ENCODE measurements around the gene TUBGCP3. TPM values are rescaled to one million over a fixed set of nuclear protein-coding genes. Genes with fewer than 3 reads are reported as not detected.

Gene TUBGCP3
- total RNA-seq, 2 donors from 2014 or later: 9.8 to 14.7 TPM

- Histone ChIP-seq H3K27me3 (peaks cover 0 to 4% of the 10 kb centered on the region in 2 donors), H3K9me3 (peaks cover 0 to 10% of the 10 kb centered on the region in 2 donors)
Measured at GRCh38 chr13:112438515-112438914, 149.4 kb downstream of the TUBGCP3 start.

GRCh38 chr13:112438094-112438493, 149.9 kb downstream of the TUBGCP3 start:
- Histone ChIP-seq H3K4me3 (no peak overlapping the region), H3K27ac (no peak overlapping the region), H3K36me3 (no peaks in the 10 kb centered on the region), H3K9me3 (peaks cover 0 to 10% of the 10 kb centered on the region in 2 donors), H3K27me3 (peaks cover 0 to 2% of the 10 kb centered on the region in 2 donors), H3K4me1 (no peaks in the 10 kb centered on the region)
- no peak for TF ChIP-seq CTCF (IDR thresholded peaks at IDR 0.05)
- no peak for DNase-seq (ENCODE audit: low spot score)

More at GRCh38 chr13:112438515-112438914, 149.4 kb downstream of the TUBGCP3 start:
- no peaks in the 10 kb centered on the region for H3K4me1 ChIP-seq
- H3K4me3 ChIP-seq: no peak overlapping the region
- no peak overlapping the region for H3K27ac ChIP-seq
- no peak for TF ChIP-seq CTCF (IDR thresholded peaks at IDR 0.05)
- no peak for DNase-seq (ENCODE audit: low spot score)
- no peaks in the 10 kb centered on the region for H3K36me3 ChIP-seq

GRCh38 chr13:112435973-112436372, 152.0 kb downstream of the TUBGCP3 start:
- Histone ChIP-seq H3K4me3 (no peak overlapping the region), H3K9me3 (peaks cover 0 to 10% of the 10 kb centered on the region in 2 donors), H3K4me1 (no peaks in the 10 kb centered on the region), H3K36me3 (no peaks in the 10 kb centered on the region), H3K27ac (no peak overlapping the region), H3K27me3 (no peaks in the 10 kb centered on the region)
- no peak for TF ChIP-seq CTCF (IDR thresholded peaks at IDR 0.05)
- DNase-seq (ENCODE audit: low spot score): peak; percentile 34

Other genes starting within 250 kb of the TUBGCP3 start
- not detected for gene SPACA7, start 211.8 kb downstream of the TUBGCP3 start, total RNA-seq
- 10 to 100 TPM; 31.8 to 48.6 TPM for gene ATP11A, start 101.9 kb upstream of the TUBGCP3 start, total RNA-seq

All from right atrium auricular region (tissue), 2 donors.